Stimulated activated naive B cell treated with anti-CD40 and anti-IgM and Interleukin-4, amounts not matched to agents 10 μg/mL and 1 μg/mL and 100 μg/mL, for 72 hours (primary cell): Measurements from ENCODE around the gene TIGAR.

Source experiments
- ATAC-seq, 2 donors: fragments of 150-1000 bp; cut with Tn5 transposase; replicated peaks; 2 replicates each; pipeline ENCODE4 v1.10.0; 2021; ENCODE audit warnings: moderate library complexity in 1 of 2
- DNase-seq: peaks from one replicate; pipeline ENCODE4 v3.0.0; 2021
- H3K27ac Mint-ChIP-seq: one replicate; pipeline ENCODE4 v1.8.0; 2022; ENCODE audit warnings: mild to moderate bottlenecking, mixed read lengths
- H3K27me3 Mint-ChIP-seq, 2 donors: one replicate each; pipeline ENCODE4 v1.8.0; 2022; ENCODE audit warnings: mixed read lengths in 2 of 2
- H3K36me3 Mint-ChIP-seq, 2 donors: one replicate each; pipeline ENCODE4 v1.8.0; 2022; ENCODE audit warnings: mixed read lengths in 2 of 2, mild to moderate bottlenecking in 1 of 2
- H3K4me1 Mint-ChIP-seq, 2 donors: one replicate each; pipeline ENCODE4 v1.8.0; 2022; ENCODE audit warnings: mixed read lengths in 2 of 2, mild to moderate bottlenecking in 1 of 2
- H3K4me3 Mint-ChIP-seq, 2 donors: one replicate each; pipeline ENCODE4 v1.8.0; 2022; ENCODE audit warnings: mild to moderate bottlenecking in 2 of 2, mixed read lengths in 2 of 2, moderate library complexity in 1 of 2
- H3K9me3 Mint-ChIP-seq, 2 donors: one replicate each; pipeline ENCODE4 v1.8.0; 2022; ENCODE audit warnings: mixed read lengths in 2 of 2, mild to moderate bottlenecking in 1 of 2

TIGAR gene

GRCh38 chr12:4288296-4289131, 32.5 kb upstream of the TIGAR start:
- H3K4me3 Mint-ChIP-seq, result peak overlapping the region; percentile 28 to 66
- ATAC-seq (peak in 1 of 2 donors; percentile 17), DNase-seq (no peak)
- peaks cover 78 to 90% of the 10 kb centered on the region in 2 donors for H3K36me3 Mint-ChIP-seq
- H3K4me1 Mint-ChIP-seq, result peaks cover 55 to 87% of the 10 kb centered on the region in 2 donors
- H3K27ac Mint-ChIP-seq, result peak overlapping the region; percentile 88
- H3K27me3 Mint-ChIP-seq, result no peaks in the 10 kb centered on the region
- H3K9me3 Mint-ChIP-seq, result no peaks in the 10 kb centered on the region

GRCh38 chr12:4289231-4289878, 31.7 kb upstream of the TIGAR start:
- H3K9me3 Mint-ChIP-seq, result no peaks in the 10 kb centered on the region

GRCh38 chr12:4289998-4290790, 30.8 kb upstream of the TIGAR start:
- Mint-ChIP-seq H3K27ac (no peak overlapping the region), H3K4me1 (peaks cover 53 to 82% of the 10 kb centered on the region in 2 donors)

More at GRCh38 chr12:4289231-4289878, 31.7 kb upstream of the TIGAR start:
- no peaks in the 10 kb centered on the region for H3K27me3 Mint-ChIP-seq
- DNase-seq, result no peak
- peak; percentile 19 to 38 for ATAC-seq
- H3K27ac Mint-ChIP-seq, result peak overlapping the region; percentile 60
- H3K4me3 Mint-ChIP-seq, result peak overlapping the region; percentile 27 to 48
- peaks cover 52 to 85% of the 10 kb centered on the region in 2 donors for H3K4me1 Mint-ChIP-seq
- peaks cover 77 to 89% of the 10 kb centered on the region in 2 donors for H3K36me3 Mint-ChIP-seq

GRCh38 chr12:4292341-4293073, 28.5 kb upstream of the TIGAR start:
- DNase-seq (no peak), ATAC-seq (no peak)
- Mint-ChIP-seq H3K4me1 (peaks cover 31 to 59% of the 10 kb centered on the region in 2 donors), H3K36me3 (peaks cover 67 to 81% of the 10 kb centered on the region in 2 donors), H3K4me3 (no peak overlapping the region), H3K27me3 (no peaks in the 10 kb centered on the region), H3K9me3 (no peaks in the 10 kb centered on the region), H3K27ac (no peak overlapping the region)

More at GRCh38 chr12:4289998-4290790, 30.8 kb upstream of the TIGAR start:
- Mint-ChIP-seq H3K4me3 (peak overlapping the region in 1 of 2 donors; percentile 36), H3K36me3 (peaks cover 77 to 87% of the 10 kb centered on the region in 2 donors), H3K27me3 (no peaks in the 10 kb centered on the region), H3K9me3 (no peaks in the 10 kb centered on the region)
- no peak for DNase-seq
- no peak for ATAC-seq

GRCh38 chr12:4293299-4293965, 27.6 kb upstream of the TIGAR start:
- H3K36me3 Mint-ChIP-seq, result peaks cover 60 to 81% of the 10 kb centered on the region in 2 donors

GRCh38 chr12:4293966-4294505, 27.0 kb upstream of the TIGAR start:
- H3K4me1 Mint-ChIP-seq, result peaks cover 17 to 48% of the 10 kb centered on the region in 2 donors
- no peaks in the 10 kb centered on the region for H3K27me3 Mint-ChIP-seq
- ATAC-seq (no peak), DNase-seq (no peak)
- H3K4me3 Mint-ChIP-seq, result no peak overlapping the region
- no peak overlapping the region for H3K27ac Mint-ChIP-seq
- peaks cover 54 to 80% of the 10 kb centered on the region in 2 donors for H3K36me3 Mint-ChIP-seq
- H3K9me3 Mint-ChIP-seq, result no peaks in the 10 kb centered on the region

More at GRCh38 chr12:4293299-4293965, 27.6 kb upstream of the TIGAR start:
- Mint-ChIP-seq H3K27me3 (no peaks in the 10 kb centered on the region), H3K27ac (no peak overlapping the region), H3K4me1 (peaks cover 22 to 52% of the 10 kb centered on the region in 2 donors), H3K9me3 (no peaks in the 10 kb centered on the region), H3K4me3 (no peak overlapping the region)
- no peak for ATAC-seq
- no peak for DNase-seq

- H3K4me1 Mint-ChIP-seq, result peaks cover 6 to 23% of the 10 kb centered on the region in 2 donors
- ATAC-seq, result no peak
- H3K4me3 Mint-ChIP-seq, result no peak overlapping the region
- no peaks in the 10 kb centered on the region for H3K27me3 Mint-ChIP-seq
- no peak for DNase-seq
- H3K9me3 Mint-ChIP-seq, result no peaks in the 10 kb centered on the region
- no peak overlapping the region for H3K27ac Mint-ChIP-seq
- H3K36me3 Mint-ChIP-seq, result peaks cover 48 to 83% of the 10 kb centered on the region in 2 donors
Measured at GRCh38 chr12:4296751-4297150, 24.3 kb upstream of the TIGAR start.

- DNase-seq, result no peak
- Mint-ChIP-seq H3K27ac (no peak overlapping the region), H3K4me1 (peaks cover 4 to 14% of the 10 kb centered on the region in 2 donors), H3K36me3 (peaks cover 46 to 82% of the 10 kb centered on the region in 2 donors), H3K4me3 (no peak overlapping the region), H3K9me3 (no peaks in the 10 kb centered on the region), H3K27me3 (no peaks in the 10 kb centered on the region)
- ATAC-seq, result no peak
Measured at GRCh38 chr12:4297617-4298016, 23.4 kb upstream of the TIGAR start.

- ATAC-seq (no peak), DNase-seq (no peak)
- Mint-ChIP-seq H3K27ac (no peak overlapping the region), H3K4me1 (peaks cover 0 to 4% of the 10 kb centered on the region in 2 donors), H3K27me3 (no peaks in the 10 kb centered on the region), H3K9me3 (no peaks in the 10 kb centered on the region), H3K4me3 (no peak overlapping the region), H3K36me3 (peaks cover 43 to 84% of the 10 kb centered on the region in 2 donors)
Measured at GRCh38 chr12:4300883-4301282, 20.1 kb upstream of the TIGAR start.

GRCh38 chr12:4301932-4302501, 19.0 kb upstream of the TIGAR start:
- peaks cover 43 to 86% of the 10 kb centered on the region in 2 donors for H3K36me3 Mint-ChIP-seq
- no peak overlapping the region for H3K4me3 Mint-ChIP-seq
- no peaks in the 10 kb centered on the region for H3K9me3 Mint-ChIP-seq
- DNase-seq (no peak), ATAC-seq (no peak)
- peaks cover 0 to 4% of the 10 kb centered on the region in 2 donors for H3K4me1 Mint-ChIP-seq
- H3K27ac Mint-ChIP-seq, result peak overlapping the region; percentile 47
- H3K27me3 Mint-ChIP-seq, result no peaks in the 10 kb centered on the region

GRCh38 chr12:4302881-4303280, 18.1 kb upstream of the TIGAR start:
- H3K27me3 Mint-ChIP-seq, result no peaks in the 10 kb centered on the region
- H3K27ac Mint-ChIP-seq, result no peak overlapping the region
- H3K36me3 Mint-ChIP-seq, result peaks cover 45 to 88% of the 10 kb centered on the region in 2 donors
- DNase-seq, result no peak
- peaks cover 0 to 4% of the 10 kb centered on the region in 2 donors for H3K4me1 Mint-ChIP-seq
- H3K9me3 Mint-ChIP-seq, result no peaks in the 10 kb centered on the region
- no peak overlapping the region for H3K4me3 Mint-ChIP-seq
- no peak for ATAC-seq

GRCh38 chr12:4303750-4304149, 17.3 kb upstream of the TIGAR start:
- H3K9me3 Mint-ChIP-seq, result no peaks in the 10 kb centered on the region
- H3K27me3 Mint-ChIP-seq, result no peaks in the 10 kb centered on the region
- no peak overlapping the region for H3K27ac Mint-ChIP-seq
- peaks cover 51 to 88% of the 10 kb centered on the region in 2 donors for H3K36me3 Mint-ChIP-seq
- DNase-seq (no peak), ATAC-seq (no peak)
- no peak overlapping the region for H3K4me3 Mint-ChIP-seq
- peaks cover 0 to 4% of the 10 kb centered on the region in 2 donors for H3K4me1 Mint-ChIP-seq
